Stimulated activated CD4-positive, alpha-beta T cell treated with anti-CD3 and anti-CD28 coated beads, Interleukin-15, amount 100 ng/mL, for 24 hours (primary cell): ENCODE measurements around the gene CDR2L.

Experiments used
- DNase-seq: peaks from one replicate; pipeline ENCODE4 v3.0.0-alpha.2; 2020

Gene CDR2L

GRCh38 chr17:74987418-74987908, at the start of gene CDR2L:
Gene CDR2L (plus strand): TSS chr17:74987632. CDS start chr17:74988044, 412 bp downstream.
- DNase-seq, result peak; percentile 97

- DNase-seq, result no peak
These were observed 49.1 kb upstream of the CDR2L start for GRCh38 chr17:74938194-74938950.

DNA sequence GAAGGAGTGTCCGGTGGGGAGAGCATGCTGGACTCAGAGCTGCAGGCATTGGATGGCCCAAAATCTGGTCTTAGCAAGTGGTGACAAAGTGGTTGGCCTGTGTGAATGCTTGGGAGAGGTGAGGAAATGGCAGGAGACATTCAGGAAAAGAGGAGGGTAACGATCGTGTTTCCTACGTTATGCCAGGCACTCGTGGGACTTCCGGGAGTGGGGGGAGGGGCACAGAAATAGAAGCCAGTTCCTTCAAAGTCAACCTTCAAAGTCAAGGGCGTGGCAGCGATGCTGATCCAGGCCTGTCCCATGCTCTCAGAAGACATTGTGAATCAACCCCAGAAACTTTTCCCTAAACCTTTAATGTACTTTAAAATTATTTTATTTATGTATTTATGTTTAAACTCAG, 47.9 kb upstream of the CDR2L start:
- no peak for DNase-seq

DNA sequence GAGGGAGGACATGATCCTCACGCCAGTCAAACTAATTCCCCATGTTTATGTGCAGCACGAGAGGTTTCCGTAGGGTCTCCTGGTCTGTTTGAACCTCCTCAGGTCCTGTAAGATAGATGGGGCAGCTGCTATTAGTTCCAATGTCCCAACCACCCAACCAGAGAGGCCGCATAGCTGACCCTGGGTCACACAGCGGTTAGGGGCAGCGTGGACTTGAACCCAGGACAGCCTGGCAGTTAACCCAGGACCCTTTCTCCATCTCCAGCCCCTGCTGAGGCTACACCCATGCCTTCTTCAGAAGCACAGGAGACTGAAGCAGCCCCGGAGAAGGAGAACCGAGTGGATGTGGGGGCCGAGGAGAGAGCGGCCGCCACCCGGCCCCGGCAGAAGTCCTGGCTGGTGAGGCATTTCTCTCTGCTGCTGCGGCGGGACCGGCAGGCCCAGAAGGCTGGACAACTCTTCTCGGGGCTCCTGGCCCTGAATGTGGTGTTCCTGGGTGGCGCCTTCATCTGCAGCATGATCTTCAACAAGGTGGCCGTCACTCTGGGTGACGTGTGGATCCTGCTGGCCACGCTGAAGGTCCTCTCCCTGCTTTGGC, 46.2 kb upstream of the CDR2L start:
- no peak for DNase-seq

GRCh38 chr17:74943808-74944522, 43.5 kb upstream of the CDR2L start:
- DNase-seq, result no peak

DNA sequence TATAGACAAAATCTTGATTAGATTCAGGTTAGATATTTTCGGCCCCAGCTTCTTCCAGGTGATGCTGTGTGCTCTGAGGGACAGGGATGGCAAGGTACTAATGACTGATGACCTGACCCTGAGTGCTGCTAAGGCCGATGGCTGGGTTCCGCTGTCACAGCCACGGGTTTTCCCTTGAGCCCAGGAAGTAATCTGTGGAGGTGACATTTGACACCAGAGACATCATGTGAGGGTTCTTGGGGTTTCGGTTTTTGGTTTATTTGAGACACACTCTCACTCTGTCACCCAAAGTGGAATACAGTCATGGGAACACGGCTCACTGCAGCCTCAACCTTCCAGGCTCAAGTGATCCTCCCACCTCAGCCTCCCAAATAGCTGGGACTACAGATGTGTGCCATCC, 41.9 kb upstream of the CDR2L start:
- DNase-seq, result no peak

GRCh38 chr17:74946641-74947040, 40.8 kb upstream of the CDR2L start:
- DNase-seq, result no peak

GRCh38 chr17:74947041-74947754, 40.2 kb upstream of the CDR2L start:
- DNase-seq, result no peak

- no peak for DNase-seq
These were observed 37.8 kb upstream of the CDR2L start for GRCh38 chr17:74949455-74950115.

DNA sequence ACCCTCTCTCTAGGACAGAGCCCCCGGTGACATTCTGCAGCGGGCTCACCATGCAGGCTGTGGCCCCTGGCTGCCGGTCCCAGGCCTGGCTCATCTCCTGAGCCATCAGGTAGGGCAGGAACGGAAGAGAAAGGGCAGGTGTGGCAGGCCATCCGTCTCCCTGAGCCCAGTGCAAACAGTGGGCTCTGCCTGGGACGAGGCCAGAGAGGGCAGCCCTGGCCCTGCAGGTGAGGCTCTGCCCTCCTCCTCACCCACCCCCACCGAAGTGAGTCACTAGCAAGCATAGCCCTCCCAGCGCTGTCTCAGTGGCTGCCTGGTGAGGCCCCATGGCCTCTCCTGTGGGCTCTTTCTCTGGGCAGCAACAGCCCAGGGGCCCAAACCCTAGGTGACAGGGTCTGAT, 37.2 kb upstream of the CDR2L start:
- DNase-seq, result no peak

DNA sequence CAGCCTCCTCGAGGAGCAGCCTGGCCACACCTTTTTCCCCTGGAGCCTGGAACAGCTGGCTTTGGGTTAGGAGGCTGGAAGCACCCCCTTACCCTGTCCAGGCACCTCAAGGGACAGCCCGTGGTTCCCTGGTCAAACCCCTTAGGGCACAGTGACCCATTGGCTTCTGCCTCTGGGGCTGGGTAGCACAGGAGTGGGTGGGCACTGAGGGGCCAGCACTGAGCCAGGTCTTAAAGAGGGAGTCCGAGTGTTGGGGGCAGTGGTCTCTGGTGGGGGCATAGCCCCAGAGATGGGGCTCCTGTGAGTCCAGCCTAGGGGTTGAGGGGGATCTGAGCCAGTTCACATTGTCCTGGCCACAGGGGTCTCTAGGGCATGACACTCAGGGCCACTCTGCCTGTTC, 36.4 kb upstream of the CDR2L start:
- no peak for DNase-seq

- no peak for DNase-seq
These were observed 35.6 kb upstream of the CDR2L start for GRCh38 chr17:74951680-74952421.

DNA sequence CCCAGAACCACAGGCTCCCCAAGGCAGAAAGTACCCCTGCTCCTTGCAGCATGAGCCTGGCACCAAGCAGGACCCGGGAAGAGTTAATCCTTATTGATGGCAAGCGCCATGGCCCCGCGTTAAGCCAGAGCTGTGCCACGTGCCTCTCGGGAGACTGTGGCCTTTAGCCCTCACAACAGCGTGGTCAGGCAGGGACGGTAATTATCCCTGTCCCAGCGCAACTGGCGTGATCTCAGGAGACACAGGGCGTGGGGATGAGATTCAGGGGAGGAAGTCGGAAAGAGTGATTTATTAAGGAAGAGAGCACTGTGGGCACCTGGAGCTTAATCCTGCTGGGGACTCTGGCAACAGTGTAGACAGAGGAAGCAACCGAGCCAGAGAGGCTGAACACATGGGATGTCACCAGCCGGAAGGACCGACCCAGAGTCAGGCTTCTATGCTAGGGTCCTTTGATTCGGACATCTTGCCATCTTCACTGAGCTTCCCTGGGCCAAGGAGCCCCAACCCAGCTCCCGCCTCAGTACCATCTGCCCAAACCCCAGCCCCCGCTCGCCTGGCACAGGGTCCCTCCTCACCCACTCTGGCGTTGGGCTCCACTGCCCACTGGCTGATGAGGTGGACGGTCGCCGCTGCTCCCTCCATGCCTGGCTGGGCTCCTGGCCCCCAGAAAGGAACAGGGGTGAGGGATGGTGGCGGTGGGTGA, 34.9 kb upstream of the CDR2L start:
- no peak for DNase-seq

GRCh38 chr17:74953134-74953687, 34.2 kb upstream of the CDR2L start:
- no peak for DNase-seq

GRCh38 chr17:74954115-74954514, 33.3 kb upstream of the CDR2L start:
- DNase-seq, result no peak

DNA sequence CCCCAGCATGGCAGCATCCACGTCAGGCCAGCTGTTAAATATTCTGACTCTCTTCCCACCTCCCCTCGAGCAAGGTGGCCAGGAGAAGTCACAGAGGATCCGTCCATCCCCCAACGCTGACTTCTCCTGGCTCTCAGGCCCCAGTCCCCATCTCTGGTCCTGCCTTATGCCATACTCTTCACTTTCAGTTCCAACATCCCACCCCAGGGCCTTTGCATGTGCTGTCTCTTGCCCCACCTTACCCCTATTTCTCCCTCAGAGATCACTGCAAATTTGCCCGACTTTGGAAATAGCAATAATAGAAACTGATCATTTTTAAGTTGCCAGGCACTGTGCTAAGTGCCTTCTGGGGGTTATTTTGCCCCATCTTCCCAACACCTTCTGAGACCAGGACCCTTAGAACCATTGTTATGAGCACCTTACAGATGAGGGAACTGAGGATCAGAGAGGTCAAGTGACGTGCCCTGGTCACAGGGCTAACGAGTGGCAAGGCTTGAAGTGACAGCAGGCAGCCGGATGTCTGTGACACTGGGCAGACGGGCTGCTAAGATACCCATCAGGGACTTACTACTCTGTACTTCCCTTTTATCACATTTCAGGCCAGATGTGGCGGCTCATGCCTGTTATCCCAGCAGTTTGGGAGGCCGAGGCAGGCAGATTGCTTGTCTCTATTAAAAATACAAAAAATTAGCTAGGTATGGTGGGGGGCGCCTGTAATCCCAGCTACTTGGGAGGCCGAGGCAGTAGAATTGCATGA, 32.6 kb upstream of the CDR2L start:
- DNase-seq, result no peak

- no peak for DNase-seq
These were observed 31.3 kb upstream of the CDR2L start for GRCh38 chr17:74956093-74956492.

DNA sequence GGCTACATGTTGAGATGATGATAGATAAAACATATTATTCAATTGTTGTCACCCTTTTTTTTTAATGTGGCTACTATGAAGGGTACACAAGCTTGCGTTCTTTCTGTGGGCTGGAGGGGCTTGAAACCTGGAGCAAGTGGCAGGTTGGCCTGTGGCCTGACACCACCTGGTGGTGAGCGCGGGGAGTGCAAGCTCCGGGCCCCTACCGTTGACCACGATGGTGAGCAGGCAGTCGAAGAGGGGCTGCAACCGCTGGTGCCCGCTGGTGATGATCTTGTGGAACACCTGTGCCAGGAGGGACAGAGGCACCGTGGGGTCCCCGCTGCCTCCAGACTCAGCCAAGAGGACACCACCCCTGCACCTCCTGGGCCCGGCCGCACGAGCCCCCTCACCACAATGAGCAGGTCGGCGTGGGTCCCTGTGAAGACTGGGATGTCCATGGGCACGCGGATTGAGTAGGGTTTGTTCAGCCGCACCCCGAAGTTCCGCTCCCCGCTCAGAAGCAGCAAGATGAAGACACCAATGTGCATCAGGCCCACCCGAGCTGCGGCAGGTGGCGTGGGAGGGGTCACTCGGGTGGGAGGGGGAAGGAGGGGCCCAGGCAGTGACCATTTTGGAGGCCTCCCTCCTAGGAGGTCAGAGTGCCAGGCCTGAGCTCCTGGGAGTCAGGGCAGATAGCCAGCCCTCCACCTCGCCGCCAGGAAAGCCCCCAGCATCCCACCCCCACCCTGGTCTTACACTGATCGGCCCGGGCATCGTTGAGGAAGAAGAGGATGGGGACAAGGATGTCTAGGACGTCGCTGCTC, 29.3 kb upstream of the CDR2L start:
- peak; percentile 87 for DNase-seq

DNA sequence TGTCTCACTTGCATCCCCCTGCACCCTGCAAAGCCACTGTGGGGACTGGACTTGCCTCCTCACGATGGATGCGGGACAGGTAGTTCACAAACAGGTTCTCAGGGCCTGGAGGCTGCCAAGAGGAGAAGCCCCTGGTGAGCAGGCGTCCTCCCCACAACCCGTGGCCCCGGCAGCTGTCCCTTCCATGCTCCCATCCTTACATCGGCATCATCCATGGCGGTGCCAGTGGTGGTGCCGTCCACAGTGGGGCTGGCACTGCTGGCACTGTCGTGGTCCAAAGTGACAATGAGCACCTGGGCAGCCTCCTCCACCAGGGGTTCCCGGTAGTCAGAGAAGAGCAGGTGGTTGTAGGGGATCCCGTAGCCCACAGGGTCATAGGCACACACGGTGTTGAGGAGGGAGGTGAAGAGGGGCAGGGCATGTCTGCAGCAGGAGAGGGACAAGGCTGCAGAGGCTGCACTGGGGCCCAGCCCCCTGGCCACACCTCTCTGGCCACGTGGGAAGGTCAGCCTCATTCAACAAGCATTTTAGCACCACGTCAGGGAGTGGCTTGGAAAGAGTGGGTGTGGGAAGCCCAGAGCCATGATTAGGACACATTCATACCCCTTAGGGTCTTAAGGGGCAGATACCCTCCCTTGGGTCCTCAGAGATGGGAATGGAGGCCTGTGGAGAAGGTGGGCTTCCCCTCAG, 27.5 kb upstream of the CDR2L start:
- no peak for DNase-seq
